GM13976 (cell line): ENCODE data around the gene WDR90.
"Not testable (repeated sequence)": the region's sequence is repeated elsewhere in the genome, so short reads cannot be mapped to it uniquely, and the experiment has no call there.

Source experiments
- DNase-seq: peaks from one replicate; pipeline ENCODE4 v3.0.0; 2012; ENCODE audit warnings: low spot score
- CTCF ChIP-seq: IDR thresholded peaks from 2 replicates; pipeline ENCODE4 v1.5.1; 2012; ENCODE audit warnings: borderline replicate concordance, mild to moderate bottlenecking; ENCODE audit not compliant: insufficient read depth; ENCODE audit errors: extremely low read depth, missing control alignments, control extremely low read depth
- in situ Hi-C: fragments of 300-500 bp; cut with MboI; formaldehyde crosslinking; loops from one replicate; pipeline ENCODE4 v1.12.0; 2022; ENCODE audit warnings: low sequenced_read_pairs, mixed read lengths, inconsistent platforms; ENCODE audit not compliant: unreplicated experiment

WDR90 gene

GRCh38 chr16:709566-710499 is 60.7 kb downstream of the WDR90 start:
- DNase-seq: no peak
- in situ Hi-C loops: loop anchor here (5.0 kb wide), 1 partner anchor 72 kb away; no protein-coding TSS in a partner anchor
- TF ChIP-seq CTCF: no peak

GRCh38 chr16:710500-711075 is 61.4 kb downstream of the WDR90 start:
- in situ Hi-C loops: loop anchor here (5.0 kb wide), 1 partner anchor 72 kb away; no protein-coding TSS in a partner anchor
- no peak for DNase-seq
- no peak for TF ChIP-seq CTCF

GRCh38 chr16:711084-711483 is 61.9 kb downstream of the WDR90 start:
- in situ Hi-C loops: loop anchor here (5.0 kb wide), 1 partner anchor 71 kb away; no protein-coding TSS in a partner anchor
- TF ChIP-seq CTCF: no peak

GRCh38 chr16:711548-712320 is 62.6 kb downstream of the WDR90 start:
- in situ Hi-C loops: loop anchor here (5.0 kb wide), 1 partner anchor 71 kb away; no protein-coding TSS in a partner anchor
- peak; percentile 97 for TF ChIP-seq CTCF
- peak; percentile 94 for DNase-seq

More at GRCh38 chr16:711084-711483, 61.9 kb downstream of the WDR90 start:
- no peak for DNase-seq

GRCh38 chr16:712740-713250 is 63.6 kb downstream of the WDR90 start:
- in situ Hi-C loops: loop anchor here (5.0 kb wide), 1 partner anchor 70 kb away; no protein-coding TSS in a partner anchor
- TF ChIP-seq CTCF: peak; percentile 23
- DNase-seq: not testable (repeated sequence)

- no peak for TF ChIP-seq CTCF
- DNase-seq: no peak
- in situ Hi-C loops: loop anchor here (5.0 kb wide), 1 partner anchor 68 kb away; no protein-coding TSS in a partner anchor
Measured at GRCh38 chr16:714079-714478, 64.9 kb downstream of the WDR90 start.
